NCI-H2029 (cell line): ENCODE data around the gene CSH2.
"Not testable (repeated sequence)": the region's sequence is repeated elsewhere in the genome, so short reads cannot be mapped to it uniquely, and the experiment has no call there.

ENCODE experiments used
- DNase-seq: peaks from one replicate; lab custom pipeline; 2025; lab: John Stamatoyannopoulos, UW

The CSH2 gene

DNA sequence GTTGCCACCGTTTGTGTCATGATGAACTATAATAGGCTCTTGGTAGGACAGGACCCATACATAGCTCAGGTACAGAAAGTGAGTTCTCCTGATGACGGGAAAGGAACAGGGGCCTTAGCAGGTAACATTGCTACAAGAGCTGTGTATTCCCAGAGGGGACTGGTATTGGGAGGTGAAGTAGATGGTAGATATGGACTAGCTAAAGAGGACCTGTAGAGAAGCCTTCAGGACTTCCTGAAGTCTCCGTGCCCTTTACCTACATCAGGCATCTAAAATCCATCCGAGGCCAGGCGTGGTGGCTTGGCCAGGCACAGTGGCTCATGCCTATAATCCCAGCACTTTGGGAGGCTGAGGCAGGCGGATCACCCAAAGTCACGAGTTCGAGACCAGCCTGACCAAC is 18.3 kb downstream of the CSH2 start:
- DNase-seq: no peak

DNA sequence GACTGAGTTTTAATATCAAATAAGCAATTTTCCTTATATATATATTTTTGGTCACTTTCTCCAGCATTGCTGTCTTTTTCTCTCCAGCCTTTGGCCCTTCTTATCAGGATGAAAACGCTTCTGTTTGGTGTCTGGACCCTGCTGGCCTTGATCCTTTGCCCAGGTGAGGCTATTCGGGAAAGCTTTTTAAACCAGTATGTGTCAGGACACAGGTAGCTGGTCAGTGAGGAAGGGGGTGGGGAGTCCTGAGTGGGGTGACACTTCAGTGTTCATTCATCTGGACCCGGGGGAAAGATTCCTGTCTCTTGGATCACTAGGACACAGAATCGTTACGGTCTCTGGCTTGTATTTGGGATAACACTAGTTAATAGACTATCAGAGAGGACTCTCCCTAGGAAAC is 18.8 kb downstream of the CSH2 start:
- DNase-seq: no peak

DNA sequence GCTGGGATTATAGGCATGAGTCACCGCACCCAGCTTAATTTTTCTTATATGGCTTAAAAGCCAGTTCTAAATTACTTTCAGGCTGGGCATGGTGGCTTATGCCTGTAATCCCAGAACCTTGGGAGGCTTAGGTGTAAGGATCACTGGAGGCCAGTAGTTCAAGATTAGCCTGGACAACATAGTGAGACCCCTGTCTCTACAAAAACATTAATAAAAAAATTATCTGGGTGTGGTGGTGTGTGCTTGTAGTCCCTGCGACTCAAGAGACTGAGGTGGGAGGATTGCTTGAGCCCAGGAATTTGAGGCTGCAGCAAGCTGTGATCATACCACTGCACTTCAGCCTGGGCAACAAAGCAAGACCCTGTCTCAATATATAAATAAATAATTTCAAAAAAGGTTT is 20.2 kb downstream of the CSH2 start:
- no peak for DNase-seq

DNA sequence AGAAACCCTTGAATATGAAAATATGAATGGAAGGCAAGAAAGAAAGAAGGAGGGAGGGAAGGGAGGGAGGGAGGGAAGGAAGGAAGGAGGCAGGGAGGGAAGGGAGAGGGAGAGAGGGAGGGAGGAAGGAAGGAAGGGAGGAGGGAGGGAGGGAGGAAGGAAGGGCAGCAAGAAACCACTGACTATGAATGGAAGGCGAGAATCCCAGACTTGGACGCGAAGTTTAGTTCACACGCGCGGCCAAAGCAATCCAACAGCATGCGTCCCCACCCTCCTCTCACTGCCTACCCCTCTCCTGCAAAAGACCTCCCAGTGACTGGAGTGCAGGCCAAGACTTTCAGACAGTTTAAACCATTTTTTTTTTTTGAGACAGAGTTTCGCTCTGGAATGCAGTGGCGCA is 23.1 kb downstream of the CSH2 start:
- no peak for DNase-seq

DNA sequence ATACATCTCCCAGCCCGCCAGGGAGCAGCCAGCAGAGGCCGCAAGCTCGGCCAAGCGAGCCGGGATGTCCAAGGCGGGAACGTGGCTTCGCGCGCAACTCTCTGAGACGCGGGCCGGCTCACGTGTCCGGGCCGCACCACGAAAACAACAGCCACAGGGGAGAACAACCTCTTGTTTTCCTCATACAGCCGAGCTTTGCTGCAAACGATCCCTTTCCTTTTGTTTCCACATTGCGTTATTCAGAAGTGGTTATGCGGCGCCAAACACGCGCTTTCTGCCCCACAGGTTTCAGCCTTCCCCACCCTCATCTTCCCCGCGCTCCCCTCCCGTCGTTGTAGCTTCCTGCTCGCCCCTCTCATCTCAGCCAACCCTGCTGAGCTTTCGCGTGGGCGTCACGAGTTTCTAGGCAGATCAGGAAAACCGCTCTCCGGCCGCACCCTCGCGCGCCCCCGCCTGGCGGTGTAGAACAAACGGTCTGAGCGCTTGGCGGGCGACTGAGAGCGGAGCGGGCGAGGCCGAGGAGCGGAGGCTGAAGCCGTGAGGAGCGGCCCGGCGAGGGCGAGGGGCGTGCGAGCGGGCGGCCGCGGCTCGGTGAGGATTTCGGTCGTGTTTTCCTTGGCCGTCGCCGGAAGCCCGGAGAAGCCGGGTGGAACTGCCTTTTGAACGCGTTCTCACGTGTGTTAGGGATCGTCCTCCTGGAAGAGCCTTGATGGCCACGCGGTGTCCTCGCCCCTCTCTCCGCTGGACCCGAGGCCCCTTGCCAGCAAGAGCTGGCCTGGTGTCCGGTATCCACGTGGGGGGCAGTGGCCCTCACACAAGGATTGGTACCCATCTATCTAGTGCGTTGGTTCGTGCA is 24.4 kb downstream of the CSH2 start:
- no peak for DNase-seq

DNA sequence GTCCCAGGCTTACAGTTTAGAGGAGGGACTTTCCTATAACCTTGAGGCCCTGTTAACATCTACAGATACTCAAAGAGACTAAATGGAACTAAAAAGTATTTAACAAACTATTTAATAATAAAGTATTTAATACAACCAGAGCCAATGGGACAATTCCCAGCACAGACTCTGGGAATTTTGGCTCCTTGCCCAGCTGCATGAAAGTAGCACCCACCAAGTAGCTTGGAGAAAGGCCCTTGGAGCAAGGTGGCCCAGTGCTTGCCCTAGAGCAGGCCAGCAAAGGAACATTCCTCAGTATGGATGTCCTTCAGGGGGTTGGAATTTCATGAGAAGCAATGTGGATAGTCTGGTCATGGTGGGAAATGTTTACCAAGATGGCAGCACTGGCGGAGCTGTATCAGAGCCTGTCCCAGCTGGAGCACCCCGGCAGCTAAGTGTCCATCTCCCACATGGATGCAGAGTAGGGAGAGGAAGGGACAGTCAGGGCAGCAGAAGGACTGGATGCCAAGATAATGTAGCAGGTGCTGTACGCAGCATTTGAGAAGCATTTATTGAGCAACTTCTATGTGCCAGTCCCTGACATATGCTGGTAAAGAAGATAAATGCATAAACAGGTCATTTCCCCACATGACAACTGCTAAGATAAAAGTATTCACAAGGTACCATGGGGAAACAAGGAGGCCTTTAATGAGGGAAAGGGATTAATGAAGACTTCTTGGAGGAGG is 25.8 kb downstream of the CSH2 start:
- DNase-seq: no peak

DNA sequence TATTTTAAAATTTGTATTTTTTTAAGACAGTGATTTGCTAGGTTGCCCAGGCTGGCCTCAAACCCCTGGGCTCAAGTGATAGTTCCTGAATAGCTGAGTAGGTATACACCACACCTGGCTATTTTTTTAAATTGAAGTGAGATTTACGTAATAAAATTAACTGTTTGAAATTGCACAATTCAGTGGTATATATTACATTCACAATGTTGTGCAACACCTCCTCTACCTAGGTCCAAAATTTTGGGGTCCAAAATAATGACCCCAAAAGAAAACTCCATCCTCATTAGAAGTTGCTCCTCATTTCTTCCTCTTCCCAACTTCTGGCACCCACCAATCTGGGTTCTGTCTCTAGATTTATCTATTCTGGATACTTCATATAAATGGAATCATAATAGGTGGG is 28.0 kb downstream of the CSH2 start:
- DNase-seq: no peak

DNA sequence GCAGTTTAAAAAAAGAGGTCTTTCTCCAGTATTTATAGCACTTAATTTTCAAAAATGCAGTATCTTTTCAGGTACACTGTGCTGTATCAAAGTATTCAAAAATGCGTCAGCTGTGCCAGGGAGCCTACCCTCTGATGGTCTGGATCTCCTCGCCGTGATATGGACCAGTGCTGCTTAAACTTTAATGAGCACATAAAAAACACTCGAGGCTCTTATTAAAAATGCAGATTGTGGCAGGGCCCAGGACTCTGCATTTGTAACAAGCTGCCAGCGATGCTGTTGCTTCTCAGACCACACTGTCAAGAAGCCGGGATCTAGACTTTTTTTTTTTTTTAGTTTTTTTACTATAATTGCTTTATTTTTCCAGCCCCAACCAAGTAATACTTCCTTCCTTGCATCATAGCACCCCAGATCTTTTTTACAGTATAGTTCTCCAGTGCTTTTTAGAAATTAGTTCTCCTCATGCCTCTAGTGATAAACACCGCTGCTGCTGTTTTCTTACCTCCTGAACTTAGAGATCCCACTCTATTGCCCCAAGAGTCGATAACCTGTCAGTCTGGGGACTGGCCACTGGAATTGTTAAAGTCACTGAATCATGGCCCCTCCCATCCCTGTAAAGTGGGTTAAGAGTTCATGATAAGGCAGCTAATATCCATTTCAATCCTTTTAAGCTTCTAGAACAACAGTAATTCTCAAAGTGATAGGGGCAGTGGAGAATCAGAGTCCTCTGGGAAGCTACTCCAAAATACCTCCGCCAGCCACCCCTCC is 29.4 kb downstream of the CSH2 start:
- no peak for DNase-seq

DNA sequence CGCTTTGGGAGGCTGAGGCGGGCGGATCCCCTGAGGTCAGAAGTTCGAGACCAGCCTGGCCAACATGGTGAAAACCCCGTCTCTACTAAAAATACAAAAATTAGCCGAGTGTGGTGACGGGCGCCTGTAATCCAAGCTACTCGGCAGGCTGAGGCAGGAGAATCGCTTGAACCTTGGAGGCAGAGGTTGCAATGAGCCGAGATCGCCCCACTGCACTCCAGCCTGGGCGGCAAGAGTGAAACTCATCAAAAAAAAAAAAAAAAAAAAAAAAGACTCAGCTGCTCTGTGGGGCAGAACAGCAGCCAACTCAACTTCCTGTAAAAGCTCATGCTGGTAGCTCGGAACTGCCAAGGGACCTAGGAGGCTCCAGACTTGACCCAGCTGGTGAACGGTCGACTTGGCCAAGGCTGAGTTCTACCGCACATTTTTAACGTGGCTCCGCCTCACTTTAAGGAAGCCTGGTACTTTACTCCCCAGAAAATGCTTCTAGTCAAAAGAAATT is 30.0 kb downstream of the CSH2 start:
- DNase-seq: not testable (repeated sequence)

DNA sequence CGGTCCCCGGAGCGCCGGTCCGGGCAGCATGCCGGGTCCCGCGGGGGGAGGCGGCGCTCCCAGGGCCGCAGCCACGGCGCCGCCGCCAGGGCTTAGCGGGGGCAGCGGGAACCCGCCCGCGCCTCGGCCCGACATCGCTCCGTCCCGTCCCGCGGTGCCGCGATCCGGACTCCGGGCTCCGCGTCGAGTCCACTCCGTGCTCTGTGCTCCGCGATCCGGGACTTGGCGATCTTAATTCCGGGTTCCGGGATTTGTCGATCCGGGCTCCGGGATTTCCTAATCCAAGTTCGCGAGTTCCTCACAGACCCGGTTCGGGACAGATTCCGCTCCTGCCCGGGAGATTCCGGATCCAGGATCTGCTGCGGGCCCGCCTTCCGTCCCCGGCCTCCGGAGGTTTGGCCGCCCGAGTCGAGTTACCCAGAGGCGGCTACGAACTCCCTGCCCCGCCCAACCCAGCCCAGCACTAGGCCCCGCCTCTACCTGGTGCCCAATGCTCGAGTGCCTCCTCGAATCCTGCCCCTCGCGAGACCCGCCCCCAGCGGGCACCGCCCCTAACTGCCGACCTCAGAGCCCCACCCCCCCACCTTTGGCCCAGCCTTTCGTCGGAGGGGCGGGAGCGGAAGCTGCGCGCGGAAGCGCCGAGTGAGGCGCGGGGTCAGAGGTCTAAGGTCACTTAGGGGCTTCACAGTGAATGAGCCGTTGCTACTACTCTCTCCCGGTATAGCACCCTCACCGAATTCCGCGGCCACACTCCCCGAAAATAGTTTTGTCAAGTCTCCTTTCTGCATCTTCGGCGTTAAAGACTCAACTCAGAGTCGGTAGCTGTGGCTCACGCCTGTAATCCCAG is 30.7 kb downstream of the CSH2 start, which contains the start of gene SMARCD2:
Gene SMARCD2 (minus strand): TSS at position 146 of the 847 bp plus-strand sequence. CDS start 11 bp downstream, at position 135.
- peak; percentile 96 for DNase-seq

DNA sequence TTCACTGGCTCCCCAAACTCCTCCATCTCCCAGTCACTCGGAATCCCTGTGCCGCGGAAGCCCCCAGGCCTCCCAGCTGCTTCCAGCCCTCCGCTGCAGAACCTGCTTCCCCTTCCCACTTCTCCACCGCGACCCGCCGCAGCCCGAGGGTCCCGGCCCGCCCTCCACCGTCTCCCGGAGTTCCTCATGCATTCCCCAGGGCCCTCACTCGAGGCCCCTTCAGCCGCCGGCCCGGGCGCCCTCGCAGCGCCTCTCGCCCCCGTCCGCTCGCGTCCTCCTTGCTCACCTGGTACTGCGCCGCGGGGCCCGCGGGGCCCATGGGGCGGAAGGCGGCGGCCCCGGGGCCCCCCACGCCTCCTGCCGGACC is 31.3 kb downstream of the CSH2 start:
- no peak for DNase-seq

DNA sequence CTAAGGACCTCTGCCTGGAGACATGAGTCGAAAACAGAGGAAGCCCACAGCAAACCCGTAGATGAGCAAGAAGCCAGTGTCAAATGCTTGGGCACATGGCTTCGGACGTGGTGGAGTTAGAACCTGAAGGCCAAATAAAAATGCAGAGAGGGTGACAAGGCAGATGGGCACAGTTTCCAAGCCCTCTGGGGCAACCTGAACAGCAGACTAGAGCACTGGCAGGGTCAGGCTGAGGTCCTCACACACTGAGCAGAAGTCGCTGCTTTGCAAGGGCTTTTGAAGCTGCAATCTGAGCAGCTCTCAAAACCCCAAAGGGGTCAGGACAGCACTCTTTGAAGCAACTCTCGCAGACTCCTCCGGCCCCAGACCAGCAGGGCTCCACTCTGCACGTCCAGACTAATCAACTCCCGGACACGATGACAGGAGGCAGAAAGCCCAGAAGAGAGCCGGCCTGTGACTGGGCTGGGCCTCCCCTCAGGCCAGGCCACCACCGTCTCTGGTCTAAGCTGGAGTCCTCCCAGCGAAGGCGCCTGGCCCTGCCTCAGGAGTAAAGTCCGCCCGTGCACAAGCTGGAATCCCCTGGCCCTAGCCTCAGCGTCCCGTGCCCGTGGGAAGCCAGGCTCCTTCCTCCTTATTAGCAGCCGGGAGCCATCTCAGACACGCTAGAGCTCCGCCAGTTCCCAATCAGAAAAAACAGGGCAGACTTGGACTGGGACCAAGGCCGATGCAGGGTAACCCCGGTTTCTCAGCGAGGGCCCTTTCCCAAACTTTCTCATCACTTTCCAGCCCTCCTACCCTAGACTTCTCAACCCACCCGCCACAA is 31.9 kb downstream of the CSH2 start:
- DNase-seq: no peak

DNA sequence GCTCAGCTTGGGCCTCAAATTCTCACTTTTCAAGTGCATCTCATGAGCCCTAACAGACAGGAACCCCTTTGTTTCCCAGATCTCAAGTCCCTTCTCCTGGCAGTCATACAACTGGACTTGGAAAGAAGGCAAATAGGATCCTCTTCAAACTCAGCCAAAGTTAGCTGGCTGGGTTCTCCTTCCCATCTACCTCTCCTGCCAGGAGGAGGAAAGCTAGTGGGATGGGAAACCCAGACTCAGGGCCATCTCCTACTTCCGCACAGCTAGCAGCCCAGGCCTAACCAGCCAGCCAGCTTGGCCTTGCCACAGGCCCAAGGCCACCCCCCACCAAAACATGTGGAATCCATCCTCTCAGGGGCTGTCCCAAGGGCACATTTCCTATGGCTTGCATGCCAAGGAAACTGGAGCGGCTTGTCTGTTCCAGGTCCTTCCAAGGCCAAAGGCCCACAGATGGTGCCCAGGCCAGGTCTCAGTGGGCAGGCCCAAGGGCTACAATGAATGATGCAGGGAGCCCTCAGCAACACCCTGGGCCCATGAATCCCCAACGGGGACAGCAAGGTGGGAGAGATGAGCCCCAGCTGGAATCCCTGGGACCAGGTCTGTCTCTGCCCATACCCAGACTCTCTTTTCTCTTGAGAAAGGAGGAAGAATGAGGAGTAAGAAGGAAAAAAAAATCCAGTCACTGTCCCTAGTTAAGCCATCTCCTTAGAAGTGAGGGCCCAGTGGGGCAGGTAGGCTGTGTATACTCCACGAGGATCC is 32.7 kb downstream of the CSH2 start:
- DNase-seq: no peak

DNA sequence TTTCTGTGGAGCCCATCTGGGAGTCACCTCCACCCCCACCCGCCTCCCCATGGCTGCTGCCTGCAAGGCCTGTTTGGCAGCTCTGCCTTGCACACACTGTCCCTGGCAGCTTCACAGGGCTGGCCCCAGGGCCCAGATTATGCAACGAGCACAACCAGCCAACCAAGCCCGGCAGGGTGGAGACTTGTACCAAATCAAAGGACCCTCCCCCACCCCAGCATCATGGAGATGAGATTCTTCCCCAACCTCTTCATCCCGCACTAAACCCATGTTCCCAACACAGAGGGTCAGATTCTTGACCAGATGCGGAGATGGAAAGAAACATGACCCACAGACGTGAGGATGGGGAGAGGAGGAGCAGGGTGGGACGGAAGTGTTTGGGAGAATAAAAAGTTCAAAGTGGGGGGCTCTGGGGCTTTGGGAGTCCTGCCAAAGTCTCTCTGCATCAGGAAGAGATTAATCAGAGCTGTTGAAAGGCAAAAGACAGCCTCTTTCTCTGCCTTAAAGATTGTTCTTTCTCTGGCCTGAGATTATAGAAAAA is 34.8 kb downstream of the CSH2 start:
- no peak for DNase-seq

DNA sequence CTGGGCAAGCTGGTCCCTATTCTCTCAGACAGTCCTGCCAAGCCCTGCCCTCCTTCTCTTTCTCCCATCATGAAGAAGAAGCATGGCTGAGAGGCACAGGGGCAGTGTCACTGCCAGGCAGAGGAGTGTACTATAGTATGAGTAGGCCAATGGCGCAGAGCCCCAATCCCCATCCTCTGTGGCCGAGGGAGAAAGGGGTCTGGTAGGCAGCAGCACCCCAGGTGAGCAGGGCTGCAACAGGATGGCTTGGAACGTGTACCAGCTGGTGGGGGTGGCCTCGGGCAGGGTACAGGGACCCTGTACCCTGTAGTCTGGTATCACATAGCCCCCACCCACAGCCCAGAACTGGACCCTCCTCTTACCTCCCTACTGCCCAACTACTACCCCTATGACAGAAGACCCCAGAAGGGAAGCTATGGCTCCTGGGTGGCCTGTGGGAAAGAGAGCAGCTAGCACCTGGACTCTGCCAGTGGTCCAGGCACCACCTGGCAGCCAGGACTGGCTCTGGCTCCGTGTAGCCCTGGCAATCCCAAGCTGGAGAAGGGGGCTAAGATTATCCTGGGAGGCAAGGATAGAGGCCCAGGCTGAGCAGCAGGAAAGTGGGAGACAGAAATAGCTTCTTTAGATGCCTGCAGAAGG is 35.4 kb downstream of the CSH2 start:
- no peak for DNase-seq

DNA sequence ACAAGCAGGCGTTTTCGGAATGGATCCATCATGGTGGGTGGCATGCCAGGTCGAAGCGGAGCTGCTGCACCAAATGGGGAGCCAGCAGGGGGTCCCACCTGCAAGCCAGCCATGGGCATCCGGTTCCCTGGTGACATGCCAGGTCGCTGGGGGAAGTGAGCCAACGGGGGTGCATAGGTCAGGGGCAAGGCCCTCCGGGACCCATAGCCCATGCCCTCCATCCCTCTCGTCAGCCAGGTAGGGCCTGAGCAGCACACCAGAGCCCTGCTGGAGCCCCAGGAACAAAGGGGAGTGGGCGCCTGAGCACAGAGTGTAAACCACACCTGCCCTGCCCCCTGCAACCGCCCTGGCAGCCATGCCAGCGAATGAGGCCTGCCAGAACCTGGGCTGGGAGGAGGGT is 36.0 kb downstream of the CSH2 start:
- no peak for DNase-seq

DNA sequence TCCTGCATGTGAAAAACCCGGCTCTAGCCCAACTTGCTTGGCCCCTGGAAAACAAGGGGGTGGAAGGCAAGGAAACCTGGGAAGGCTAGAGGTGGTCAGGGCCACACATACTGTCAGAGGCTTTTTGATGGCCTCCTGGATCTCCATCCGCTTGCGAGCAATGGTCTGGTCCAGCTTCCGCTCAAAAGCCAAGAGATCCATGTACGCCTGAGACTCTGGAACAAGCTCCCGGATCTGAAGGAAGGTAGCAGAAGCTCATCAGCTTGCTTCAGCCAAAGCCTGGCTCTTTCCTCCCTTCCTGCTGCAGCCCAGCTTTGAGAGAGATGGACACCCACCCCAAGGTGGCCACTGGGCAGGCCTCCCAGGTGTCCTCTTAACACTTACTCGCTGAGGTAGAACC is 36.7 kb downstream of the CSH2 start:
- no peak for DNase-seq

DNA sequence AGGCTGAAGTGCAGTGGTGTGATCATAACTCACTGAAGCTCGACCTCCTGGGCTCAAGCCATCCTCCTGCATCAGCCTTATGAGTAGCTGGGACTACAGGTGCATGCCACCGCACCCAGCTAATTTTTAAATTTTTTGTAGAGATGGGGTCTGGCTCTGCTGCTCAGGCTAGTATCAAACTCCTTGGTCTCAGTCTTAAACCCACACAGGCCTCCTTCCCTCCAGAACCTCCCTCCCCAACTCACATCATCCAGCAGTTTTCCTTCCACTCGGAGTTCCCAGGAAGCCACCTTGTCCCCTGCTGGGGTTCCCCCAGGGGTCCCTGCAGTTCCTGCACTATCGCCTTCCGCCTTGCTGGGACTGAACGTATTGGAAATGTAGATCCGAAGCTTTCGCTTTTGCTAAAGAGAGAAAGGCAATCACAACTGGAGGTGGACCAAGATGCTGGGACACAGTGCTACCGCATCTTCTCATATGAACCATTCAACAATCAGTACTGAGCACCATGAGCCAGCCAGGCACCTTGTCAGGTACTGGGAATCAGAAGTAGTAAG is 38.2 kb downstream of the CSH2 start:
- no peak for DNase-seq
